ENCODE measurements around the gene GDI2. TPM values are rescaled to one million over a fixed set of nuclear protein-coding genes. Genes with fewer than 3 reads are reported as not detected.

GDI2 gene
- total and polyA plus RNA-seq, 2 of the 13 experiments (the other 11 are each of a cell fraction or from before 2014, with no cell fraction given), result 153 to 477 TPM

DNA sequence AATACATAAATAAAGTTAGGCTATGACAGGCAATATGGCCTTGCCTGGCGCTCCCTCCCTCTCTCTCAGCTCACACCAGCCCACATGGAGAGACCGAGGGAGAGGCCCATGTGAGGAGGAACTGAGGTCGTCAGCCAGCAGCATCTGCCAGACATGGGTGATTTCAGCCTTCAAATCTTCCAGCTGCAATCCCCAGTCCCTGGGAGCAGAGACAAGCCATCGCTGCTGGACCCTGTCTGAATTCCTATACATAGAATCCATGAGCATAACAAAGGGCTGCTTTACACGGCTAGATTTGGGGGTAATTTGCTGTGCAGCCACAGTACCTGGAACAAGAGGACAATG lies 40.9 kb upstream of the GDI2 start:
- no TSS peak for BruUV-seq (replicated peaks)

More for the DNA sequence above, 40.9 kb upstream of the GDI2 start:
- intact Hi-C loops (cut with micrococcal nuclease; ENCODE audit: unreplicated experiment), result no loop called here
- Histone ChIP-seq H4K20me1 (ENCODE audit: insufficient read depth, low read length) (no peaks in the 10 kb centered on the region), H3K36me3 (replicated peaks in 1 of 2; ENCODE audit: control insufficient read depth in 1 of 2, insufficient read depth in 2 of 2, low read length in 2 of 2) (no peaks in the 10 kb centered on the region), H3K4me2 (ENCODE audit: low read depth, low read length) (peak overlapping the region; percentile 19; the same call in 1 of the 2 replicates), H3K4me1 (ENCODE audit: insufficient read depth, low read length) (peaks cover 40% of the 10 kb centered on the region), H2AFZ (ENCODE audit: low read length) (no peak overlapping the region), H3K27me3 (ENCODE audit: control insufficient read depth in 1 of 2, insufficient read depth in 2 of 2, low read length in 2 of 2) (no peaks in the 10 kb centered on the region), H3K9ac (ENCODE audit: insufficient read depth, low read depth, low read length) (peak overlapping the region; percentile 34; the same call in 1 of the 2 replicates), H3K4me3 (replicated peaks in 1 of 3; ENCODE audit: insufficient read depth in 1 of 3, low read depth in 2 of 3, low read length in 3 of 3) (peak overlapping the region in 1 of 3 experiments; percentile 28; a peak in 1 of 6 replicates), H3K9me3 (ENCODE audit: low read length) (no peaks in the 10 kb centered on the region), H3K79me2 (ENCODE audit: insufficient read depth, low read length) (no peaks in the 10 kb centered on the region), H3K27ac (ENCODE audit: extremely low read length, insufficient read depth, low read length) (no peak overlapping the region)
- WGBS (ENCODE audit: low lambda C conversion rate), result 55% methylated on average over 5 of the region's 5 CpGs
- TF ChIP-seq ASH2L (IDR thresholded peaks at IDR 0.05; ENCODE audit: insufficient read length, low read depth, low read length) (no peak), NKX3-1 (CRISPR knock-in tag; IDR thresholded peaks at IDR 0.05) (no peak), MEF2D (CRISPR knock-in tag; IDR thresholded peaks at IDR 0.05) (no peak), RAD21 (CRISPR knock-in tag; IDR thresholded peaks at IDR 0.05) (no peak), PAWR (CRISPR knock-in tag; IDR thresholded peaks at IDR 0.05; ENCODE audit: borderline replicate concordance) (no peak), MEIS1 (CRISPR knock-in tag; IDR thresholded peaks at IDR 0.05; ENCODE audit: borderline replicate concordance) (no peak), ELF1 (CRISPR knock-in tag; IDR thresholded peaks at IDR 0.05) (no peak), TOE1 (CRISPR knock-in tag; IDR thresholded peaks at IDR 0.05) (no peak), ZNF615 (CRISPR knock-in tag; IDR thresholded peaks at IDR 0.05; ENCODE audit: borderline replicate concordance) (no peak), ZFP36 (IDR thresholded peaks at IDR 0.05; ENCODE audit: borderline replicate concordance, low read depth, low read length, partially characterized antibody) (no peak)
- TF ChIP-seq, protein P1, sequence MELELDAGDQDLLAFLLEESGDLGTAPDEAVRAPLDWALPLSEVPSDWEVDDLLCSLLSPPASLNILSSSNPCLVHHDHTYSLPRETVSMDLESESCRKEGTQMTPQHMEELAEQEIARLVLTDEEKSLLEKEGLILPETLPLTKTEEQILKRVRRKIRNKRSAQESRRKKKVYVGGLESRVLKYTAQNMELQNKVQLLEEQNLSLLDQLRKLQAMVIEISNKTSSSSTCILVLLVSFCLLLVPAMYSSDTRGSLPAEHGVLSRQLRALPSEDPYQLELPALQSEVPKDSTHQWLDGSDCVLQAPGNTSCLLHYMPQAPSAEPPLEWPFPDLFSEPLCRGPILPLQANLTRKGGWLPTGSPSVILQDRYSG (CRISPR knock-in tag; IDR thresholded peaks at IDR 0.05), result no peak
- TF ChIP-seq, protein P2, sequence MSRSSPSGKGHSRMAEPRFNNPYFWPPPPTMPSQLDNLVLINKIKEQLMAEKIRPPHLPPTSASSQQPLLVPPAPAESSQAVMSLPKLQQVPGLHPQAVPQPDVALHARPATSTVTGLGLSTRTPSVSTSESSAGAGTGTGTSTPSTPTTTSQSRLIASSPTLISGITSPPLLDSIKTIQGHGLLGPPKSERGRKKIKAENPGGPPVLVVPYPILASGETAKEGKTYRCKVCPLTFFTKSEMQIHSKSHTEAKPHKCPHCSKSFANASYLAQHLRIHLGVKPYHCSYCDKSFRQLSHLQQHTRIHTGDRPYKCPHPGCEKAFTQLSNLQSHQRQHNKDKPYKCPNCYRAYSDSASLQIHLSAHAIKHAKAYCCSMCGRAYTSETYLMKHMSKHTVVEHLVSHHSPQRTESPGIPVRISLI (CRISPR knock-in tag; IDR thresholded peaks at IDR 0.05; ENCODE audit: borderline replicate concordance), result no peak
- TF ChIP-seq, protein P3, sequence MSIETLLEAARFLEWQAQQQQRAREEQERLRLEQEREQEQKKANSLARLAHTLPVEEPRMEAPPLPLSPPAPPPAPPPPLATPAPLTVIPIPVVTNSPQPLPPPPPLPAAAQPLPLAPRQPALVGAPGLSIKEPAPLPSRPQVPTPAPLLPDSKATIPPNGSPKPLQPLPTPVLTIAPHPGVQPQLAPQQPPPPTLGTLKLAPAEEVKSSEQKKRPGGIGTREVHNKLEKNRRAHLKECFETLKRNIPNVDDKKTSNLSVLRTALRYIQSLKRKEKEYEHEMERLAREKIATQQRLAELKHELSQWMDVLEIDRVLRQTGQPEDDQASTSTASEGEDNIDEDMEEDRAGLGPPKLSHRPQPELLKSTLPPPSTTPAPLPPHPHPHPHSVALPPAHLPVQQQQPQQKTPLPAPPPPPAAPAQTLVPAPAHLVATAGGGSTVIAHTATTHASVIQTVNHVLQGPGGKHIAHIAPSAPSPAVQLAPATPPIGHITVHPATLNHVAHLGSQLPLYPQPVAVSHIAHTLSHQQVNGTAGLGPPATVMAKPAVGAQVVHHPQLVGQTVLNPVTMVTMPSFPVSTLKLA (IDR thresholded peaks at IDR 0.05), result no peak
- DNase-seq (ENCODE audit: low spot score) (no peak), FAIRE-seq (no peak), ATAC-seq (no peak)
- in situ Hi-C loops (cut with HindIII; ENCODE audit: extremely low pct_ligation_motif_present, low pct_unique_long_range_greater_than_20kb), result no loop called here
- POLR2A ChIA-PET, result interaction anchor here (1.0 to 1.5 kb wide), 2 partner anchors 14 to 36 kb away, joined by 3 to 7 read pairs; partner anchors contain the start of genes ANKRD16 and FBH1
- CTCF ChIA-PET (ENCODE audit: low intra/inter-chr PET ratio, low total read pairs), result no interaction called here
